T-cell (primary cell): Measurements from ENCODE around the gene ZNF428. TPM values are rescaled to one million over a fixed set of nuclear protein-coding genes. Genes with fewer than 3 reads are reported as not detected.

Experiments used
- ATAC-seq, 4 experiments: fragments of 200-7000 bp in 3 of 4; fragments of 150-1000 bp in 1 of 4; cut with Tn5 transposase; replicated peaks in 1 of 4; 1 replicate in 3 of 4; 2 replicates in 1 of 4; pipeline ENCODE4 v1.10.0; 2021; ENCODE audit warnings: moderate library complexity in 3 of 4, mild to moderate bottlenecking in 2 of 4, moderate number of reproducible peaks in 1 of 4
- CTCF ChIA-PET, 2 donors: fragments of 300-600 bp; sonication (Branson Sonifier 250); formaldehyde crosslinking; loops; one replicate each; lab custom pipeline; 2022; ENCODE audit warnings: antibody characterized with exemption in 2 of 2; lab: Charles Lee
- POLR2A ChIA-PET, 2 donors: fragments of 300-600 bp; sonication (Branson Sonifier 250); formaldehyde crosslinking; loops; one replicate each; lab custom pipeline; 2022; ENCODE audit warnings: antibody characterized with exemption in 2 of 2; lab: Charles Lee
- DNase-seq, 35 experiments: peaks; one replicate each; pipeline versions ENCODE4 v3.0.0 to v3.0.0-alpha.2; 2013 to 2023
- H3K27ac ChIP-seq: one replicate; pipeline ENCODE4 v1.5.1; 2013; ENCODE audit warnings: low read length
- H3K27me3 ChIP-seq, 2 experiments: replicated peaks in 1 of 2; 1 replicate in 1 of 2; 2 replicates in 1 of 2; pipeline versions ENCODE4 v1.6.1 to v1.7.0; 2013; ENCODE audit warnings: low read length in 1 of 2, mixed read lengths in 1 of 2; ENCODE audit not compliant: control insufficient read depth in 2 of 2, insufficient read depth in 2 of 2; ENCODE audit errors: extremely low read depth in 1 of 2
- H3K36me3 ChIP-seq, 2 donors: 1 replicate in 1 of 2; 2 replicates in 1 of 2; pipeline versions ENCODE4 v1.6.1 to v1.7.0; 2013; ENCODE audit warnings: low read length in 1 of 2; ENCODE audit not compliant: control insufficient read depth in 2 of 2, insufficient read depth in 1 of 2; ENCODE audit errors: extremely low read depth in 1 of 2
- H3K4me1 ChIP-seq, 2 experiments: 1 replicate in 1 of 2; 2 replicates in 1 of 2; pipeline versions ENCODE4 v1.6.1 to v1.7.0; 2013; ENCODE audit warnings: low read length in 2 of 2, mixed read lengths in 1 of 2; ENCODE audit not compliant: insufficient read depth in 2 of 2, control insufficient read depth in 1 of 2; ENCODE audit errors: extremely low read depth in 1 of 2
- H3K4me3 ChIP-seq, 2 donors: 1 replicate in 1 of 2; 2 replicates in 1 of 2; pipeline versions ENCODE4 v1.5.1 to v1.7.0; 2013; ENCODE audit warnings: mild to moderate bottlenecking in 2 of 2, low read length in 1 of 2, moderate library complexity in 1 of 2; ENCODE audit not compliant: control insufficient read depth in 1 of 2; ENCODE audit errors: extremely low read depth in 1 of 2
- H3K9me3 ChIP-seq: 2 replicates; pipeline ENCODE4 v1.7.0; 2013
- H3K27ac Mint-ChIP-seq, 2 donors: one replicate each; pipeline ENCODE4 v1.8.0; 2020 to 2021; ENCODE audit warnings: mild to moderate bottlenecking in 2 of 2, mixed read lengths in 2 of 2
- H3K27me3 Mint-ChIP-seq, 2 donors: one replicate each; pipeline ENCODE4 v1.8.0; 2021 to 2022; ENCODE audit warnings: mixed read lengths in 2 of 2
- H3K36me3 Mint-ChIP-seq: one replicate; pipeline ENCODE4 v1.8.0; 2021; ENCODE audit warnings: mixed read lengths
- H3K4me1 Mint-ChIP-seq, 3 donors: one replicate each; pipeline ENCODE4 v1.8.0; 2020 to 2022; ENCODE audit warnings: mixed read lengths in 3 of 3, mild to moderate bottlenecking in 1 of 3
- H3K4me3 Mint-ChIP-seq, 3 donors: one replicate each; pipeline ENCODE4 v1.8.0; 2020 to 2022; ENCODE audit warnings: mild to moderate bottlenecking in 3 of 3, mixed read lengths in 3 of 3, moderate library complexity in 3 of 3
- H3K9me3 Mint-ChIP-seq, 3 donors: one replicate each; pipeline ENCODE4 v1.8.0; 2020 to 2022; ENCODE audit warnings: mixed read lengths in 3 of 3
- WGBS: methylation state at CpG from one replicate; pipeline ENCODE4 v1.1.5; 2013; ENCODE audit warnings: missing lambda C conversion rate; ENCODE audit not compliant: insufficient coverage; 5-methylcytosine and 5-hydroxymethylcytosine counted together
- total RNA-seq, 35 experiments: library from RNA in 6 of 35; stranded (reverse) in 6 of 35; fragments of 120-200 nt in 1 of 35; gene quantifications; one replicate each; pipeline versions ENCODE4 v1.2.1 to v1.2.4 and lab custom pipeline; 2013 to 2026

The ZNF428 gene
- total RNA-seq, 5 donors from 2014 or later (not counting 1 experiment from before 2014, with no cell fraction given), result 28.9 to 35.2 (median 34.5) TPM

DNA sequence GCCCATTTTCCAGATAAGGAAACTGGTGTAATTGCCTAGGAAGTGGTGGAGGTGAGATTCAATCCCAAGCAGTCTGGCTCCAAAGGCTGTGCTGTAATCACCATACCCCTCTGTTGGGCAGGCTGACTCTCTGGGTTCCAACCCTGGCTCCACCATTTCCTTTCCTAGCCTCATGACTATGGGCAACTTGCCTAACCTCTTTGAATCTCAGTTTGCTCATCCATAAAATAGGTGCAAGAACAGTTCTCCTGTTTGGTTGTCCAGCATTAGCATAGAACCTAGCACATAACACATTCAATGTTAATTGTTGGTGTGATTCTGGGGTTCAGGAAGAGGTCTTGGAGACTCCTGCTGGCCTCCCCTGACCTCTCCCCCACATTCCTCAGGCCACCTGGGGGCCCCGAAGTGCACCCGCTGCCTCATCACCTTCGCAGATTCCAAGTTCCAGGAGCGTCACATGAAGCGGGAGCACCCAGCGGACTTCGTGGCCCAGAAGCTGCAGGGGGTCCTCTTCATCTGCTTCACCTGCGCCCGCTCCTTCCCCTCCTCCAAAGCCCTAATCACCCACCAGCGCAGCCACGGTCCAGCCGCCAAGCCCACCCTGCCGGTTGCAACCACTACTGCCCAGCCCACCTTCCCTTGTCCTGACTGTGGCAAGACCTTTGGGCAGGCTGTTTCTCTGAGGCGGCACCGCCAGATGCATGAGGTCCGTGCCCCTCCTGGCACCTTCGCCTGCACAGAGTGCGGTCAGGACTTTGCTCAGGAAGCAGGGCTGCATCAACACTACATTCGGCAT is 20.8 kb downstream of the ZNF428 start:
- Mint-ChIP-seq H3K4me1 (peaks cover 37 to 41% (median 40%) of the 10 kb centered on the region in 3 donors), H3K4me3 (peak overlapping the region in 2 of 3 donors; percentile 6 to 99), H3K36me3 (peaks cover 5% of the 10 kb centered on the region), H3K9me3 (no peaks in the 10 kb centered on the region), H3K27me3 (no peaks in the 10 kb centered on the region), H3K27ac (peak overlapping the region in 1 of 2 donors; percentile 6)
- Histone ChIP-seq H3K36me3 (peaks cover 0 to 21% of the 10 kb centered on the region in 2 donors), H3K27ac (no peak overlapping the region), H3K4me1 (peaks cover 9 to 39% of the 10 kb centered on the region in 2 experiments), H3K27me3 (no peaks in the 10 kb centered on the region), H3K4me3 (no peak overlapping the region), H3K9me3 (no peaks in the 10 kb centered on the region)
- ATAC-seq (no peak), DNase-seq (no peak)
- WGBS, result 97% methylated on average over 18 of the region's 19 CpGs
- ChIA-PET POLR2A (interaction anchor here in 1 of 2 donors (0.6 kb wide), 1 partner anchor 61 kb away, joined by 3 read pairs; no protein-coding TSS in a partner anchor), CTCF (interaction anchor here in 1 of 2 donors (1.3 kb wide), 1 partner anchor 44 kb away, joined by 4 read pairs; no protein-coding TSS in a partner anchor)

DNA sequence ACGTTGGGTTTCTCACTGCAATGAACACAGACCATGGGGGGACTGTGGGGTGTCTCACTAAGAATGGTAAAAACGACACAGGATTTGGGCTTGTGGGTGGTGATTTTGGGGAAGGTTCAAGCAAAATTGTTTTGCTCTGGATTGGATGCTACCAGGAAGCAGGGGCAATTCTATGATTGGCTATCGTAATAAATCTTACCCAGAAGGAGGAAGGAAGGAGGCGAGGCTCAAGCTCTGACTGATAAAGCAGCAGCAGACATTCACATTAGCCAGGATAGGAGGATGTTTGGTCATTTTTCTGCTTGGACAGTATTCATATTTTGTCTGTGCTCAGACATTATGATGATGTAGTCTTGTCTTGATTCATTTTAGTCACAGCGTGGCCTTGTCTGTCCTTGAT is 21.6 kb downstream of the ZNF428 start:
- ChIA-PET POLR2A (interaction anchor here in 1 of 2 donors (1.0 kb wide), 1 partner anchor 108 kb away, joined by 4 read pairs; no protein-coding TSS in a partner anchor), CTCF (interaction anchor here in 1 of 2 donors (1.3 kb wide), 1 partner anchor 43 kb away, joined by 4 read pairs; no protein-coding TSS in a partner anchor)
- Histone ChIP-seq H3K9me3 (no peaks in the 10 kb centered on the region), H3K4me1 (peaks cover 9 to 43% of the 10 kb centered on the region in 2 experiments), H3K4me3 (no peak overlapping the region), H3K27ac (peak overlapping the region; percentile 95), H3K27me3 (no peaks in the 10 kb centered on the region), H3K36me3 (peaks cover 0 to 29% of the 10 kb centered on the region in 2 donors)
- H3K9me3 Mint-ChIP-seq, result no peaks in the 10 kb centered on the region
- H3K4me3 Mint-ChIP-seq, result peak overlapping the region; percentile 92 to 99 (median 95)
- peaks cover 10% of the 10 kb centered on the region for H3K36me3 Mint-ChIP-seq
- H3K4me1 Mint-ChIP-seq, result peaks cover 41 to 47% (median 46%) of the 10 kb centered on the region in 3 donors
- peak overlapping the region; percentile 99 to 100 for H3K27ac Mint-ChIP-seq
- 38% methylated on average over 4 of the region's 5 CpGs for WGBS
- ATAC-seq (no peak), DNase-seq (no peak)
- no peaks in the 10 kb centered on the region for H3K27me3 Mint-ChIP-seq

DNA sequence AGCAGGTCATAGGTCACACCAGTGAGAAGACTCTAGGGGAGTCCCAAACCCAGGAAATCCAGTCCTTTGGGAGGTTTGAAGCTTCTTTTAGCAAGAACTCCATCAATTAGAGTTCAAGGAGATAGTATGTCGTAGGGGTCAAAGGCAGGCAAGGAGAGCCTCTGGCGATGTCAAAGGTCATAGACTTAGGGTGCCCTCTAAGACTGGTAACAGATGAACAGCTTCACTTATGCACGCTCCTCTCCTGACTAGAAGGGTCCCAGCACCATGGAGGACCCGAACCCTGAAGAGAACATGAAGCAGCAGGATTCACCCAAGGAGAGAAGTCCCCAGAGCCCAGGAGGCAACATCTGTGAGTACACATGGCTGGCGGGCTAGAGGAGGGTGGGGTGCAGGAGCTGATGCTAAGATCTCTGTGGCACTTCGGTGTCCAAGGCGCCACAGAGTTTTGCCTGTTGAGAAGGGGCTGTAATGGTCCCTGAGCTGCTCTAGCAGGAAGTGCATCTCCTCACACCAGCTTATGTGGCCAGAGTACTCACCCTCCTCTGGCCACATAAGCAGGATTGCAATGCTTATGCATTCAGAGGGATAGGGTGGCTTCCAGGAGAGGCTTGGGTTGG is 22.5 kb downstream of the ZNF428 start:
- no peak for ATAC-seq
- no peaks in the 10 kb centered on the region for H3K9me3 Mint-ChIP-seq
- peaks cover 43 to 47% (median 46%) of the 10 kb centered on the region in 3 donors for H3K4me1 Mint-ChIP-seq
- peak overlapping the region; percentile 99 to 100 for H3K27ac Mint-ChIP-seq
- H3K27me3 Mint-ChIP-seq, result no peaks in the 10 kb centered on the region
- H3K27ac ChIP-seq, result peak overlapping the region; percentile 95
- peak in 2 of 35 experiments; percentile 10 to 21 for DNase-seq
- ChIA-PET POLR2A (interaction anchor here (0.6 to 1.0 kb wide), 4 partner anchors 12 to 157 kb away, joined by 4 to 6 read pairs (median 4); no protein-coding TSS in a partner anchor), CTCF (interaction anchor here (0.6 to 1.6 kb wide), 5 partner anchors 22 to 161 kb away, joined by 3 to 8 read pairs (median 4); partner anchors contain the start of genes PINLYP (in 1 of the 2) and XRCC1 (in 1 of the 2))
- peaks cover 9 to 43% of the 10 kb centered on the region in 2 experiments for H3K4me1 ChIP-seq
- peaks cover 6 to 30% of the 10 kb centered on the region in 2 donors for H3K36me3 ChIP-seq
- no peaks in the 10 kb centered on the region for H3K27me3 ChIP-seq
- peak overlapping the region; percentile 92 to 99 (median 95) for H3K4me3 Mint-ChIP-seq
- no peaks in the 10 kb centered on the region for H3K9me3 ChIP-seq
- peaks cover 14% of the 10 kb centered on the region for H3K36me3 Mint-ChIP-seq
- peak overlapping the region; percentile 82 to 88 for H3K4me3 ChIP-seq
- WGBS, result 22% methylated on average over 5 of the region's 7 CpGs

DNA sequence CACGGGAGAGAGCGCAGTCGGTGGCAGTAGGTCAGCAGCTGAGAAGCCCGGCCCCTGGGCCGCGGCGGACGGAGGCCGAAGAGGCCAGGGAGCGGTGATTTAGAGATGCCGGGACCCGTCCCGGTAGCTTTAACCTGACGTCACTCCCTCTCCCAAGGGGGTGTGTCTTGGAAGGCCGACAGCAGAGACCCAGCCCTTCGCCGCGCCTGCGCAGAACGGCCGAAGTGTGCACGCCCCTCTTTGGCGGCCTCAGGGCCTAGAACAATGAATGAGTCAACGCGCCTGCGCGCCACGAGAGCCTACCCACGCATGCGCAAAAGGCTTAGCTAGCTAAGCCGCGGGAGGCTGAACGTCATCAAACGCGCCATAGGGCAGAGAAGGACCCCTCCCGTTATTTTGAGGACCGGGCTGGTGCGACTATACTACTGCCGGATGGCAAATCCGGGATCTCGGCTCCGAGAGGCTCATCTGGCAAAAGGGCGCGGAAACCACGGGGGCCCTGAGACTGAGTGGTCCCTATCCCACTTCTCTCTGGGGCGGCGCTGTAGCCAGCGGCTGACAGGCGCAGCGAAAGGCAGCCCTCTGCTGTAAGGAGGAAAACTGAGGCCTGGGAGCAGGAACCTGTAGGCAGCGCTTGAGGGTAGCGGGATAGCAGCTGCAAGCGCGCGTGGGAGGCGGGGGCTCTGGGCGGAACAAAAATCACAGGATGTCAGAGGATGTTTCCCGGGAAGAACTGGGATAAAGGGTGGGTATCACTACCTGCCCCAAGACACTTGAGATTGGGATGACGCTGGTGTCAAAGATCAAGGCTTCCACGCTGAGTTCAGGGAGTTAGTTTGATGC is 23.2 kb downstream of the ZNF428 start, which contains the start of the genes IRGQ and ZNF576:
Gene IRGQ (minus strand): TSS at position 136 of the 843 bp plus-strand sequence. CDS start 796 bp downstream, outside the sequence.
Gene ZNF576 (plus strand): TSS at position 597 of the 843 bp plus-strand sequence. CDS start 514 bp downstream, outside the sequence.
- ChIA-PET CTCF (interaction anchor here (0.6 to 3.3 kb wide), 8 partner anchors 21 to 157 kb away, joined by 3 to 84 read pairs (median 7); partner anchors contain the start of genes PINLYP (in 1 of the 2), XRCC1 (in 1 of the 2) and ZNF575 (in 1 of the 2)), POLR2A (interaction anchor here (0.6 to 1.2 kb wide), 5 partner anchors 11 to 156 kb away, joined by 3 to 6 read pairs (median 4); no protein-coding TSS in a partner anchor)
- WGBS, result under 1% methylated on average over 56 of the region's 60 CpGs
- DNase-seq (peak; percentile 98 to 100 (median 99)), ATAC-seq (peak; percentile 81 to 85 (median 84))
- H3K4me3 Mint-ChIP-seq, result peak within 1 kb of the TSS; percentile 92 to 99 (median 95)
- Histone ChIP-seq H3K27ac (peak within 1 kb of the TSS; percentile 95), H3K9me3 (no peaks in the 10 kb centered on the region), H3K4me1 (peaks cover 9 to 43% of the 10 kb centered on the region in 2 experiments), H3K27me3 (no peaks in the 10 kb centered on the region), H3K36me3 (peaks cover 9 to 30% of the 10 kb centered on the region in 2 donors), H3K4me3 (peak within 1 kb of the TSS; percentile 82 to 88)
- H3K36me3 Mint-ChIP-seq, result peaks cover 11% of the 10 kb centered on the region
- peak within 1 kb of the TSS; percentile 99 to 100 for H3K27ac Mint-ChIP-seq
- H3K9me3 Mint-ChIP-seq, result no peaks in the 10 kb centered on the region
- H3K27me3 Mint-ChIP-seq, result no peaks in the 10 kb centered on the region
- peaks cover 43 to 47% (median 46%) of the 10 kb centered on the region in 3 donors for H3K4me1 Mint-ChIP-seq

DNA sequence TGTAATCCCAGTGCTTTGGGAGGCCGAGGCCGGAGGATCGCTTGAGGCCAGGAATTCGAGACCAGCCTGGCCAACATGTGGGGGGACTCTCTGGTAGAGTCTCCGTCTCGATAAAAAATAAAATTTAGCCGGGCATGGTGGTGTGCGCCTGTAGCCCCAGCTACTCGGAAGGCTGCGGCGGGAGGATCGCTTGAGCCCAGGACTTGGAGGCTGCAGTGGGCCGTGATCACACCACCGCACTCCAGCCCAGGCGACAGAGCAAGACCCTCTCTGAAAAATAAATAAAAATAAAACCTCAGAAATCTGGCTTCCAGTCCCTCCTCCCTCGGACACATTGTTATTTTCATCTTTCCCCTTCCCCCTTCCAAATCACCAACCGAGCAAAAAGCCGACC is 23.8 kb downstream of the ZNF428 start:
- Histone ChIP-seq H3K4me1 (peaks cover 9 to 43% of the 10 kb centered on the region in 2 experiments), H3K27ac (peak overlapping the region; percentile 95), H3K9me3 (no peaks in the 10 kb centered on the region), H3K4me3 (peak overlapping the region; percentile 82 to 88), H3K27me3 (no peaks in the 10 kb centered on the region), H3K36me3 (peaks cover 9 to 30% of the 10 kb centered on the region in 2 donors)
- ATAC-seq (peak; percentile 12 to 27 (median 16)), DNase-seq (peak in 4 of 35 experiments; percentile 8 to 22 (median 13))
- 3% methylated on average over 15 of the region's 18 CpGs for WGBS
- Mint-ChIP-seq H3K9me3 (no peaks in the 10 kb centered on the region), H3K4me1 (peaks cover 46 to 50% (median 47%) of the 10 kb centered on the region in 3 donors), H3K27me3 (no peaks in the 10 kb centered on the region), H3K27ac (peak overlapping the region; percentile 99 to 100), H3K36me3 (peaks cover 13% of the 10 kb centered on the region), H3K4me3 (peak overlapping the region; percentile 92 to 99 (median 95))
- CTCF ChIA-PET, result interaction anchor here (0.8 to 3.3 kb wide), 11 partner anchors 21 to 160 kb away, joined by 3 to 84 read pairs (median 8); partner anchors contain the start of genes PINLYP (in 1 of the 2), XRCC1 (in 1 of the 2) and ZNF575 (in 1 of the 2)
- POLR2A ChIA-PET, result interaction anchor here in 1 of 2 donors (1.0 to 1.2 kb wide), 2 partner anchors 73 to 132 kb away, joined by 3 to 5 read pairs; no protein-coding TSS in a partner anchor
